AG09309 (cell line): ENCODE results near the gene SPAG7.

Experiments
- DNase-seq: peaks from one replicate; pipeline ENCODE4 v3.0.0-alpha.2; 2010; ENCODE audit warnings: low read depth
- H3K4me3 ChIP-seq: 2 replicates; pipeline ENCODE4 v1.5.1; 2011; ENCODE audit warnings: mild to moderate bottlenecking, low read depth, low read length, moderate library complexity; ENCODE audit not compliant: control insufficient read depth
- CTCF ChIP-seq: IDR thresholded peaks from 2 replicates; pipeline ENCODE4 v1.5.1; 2011; ENCODE audit warnings: mild to moderate bottlenecking, low read depth, low read length, inconsistent platforms; ENCODE audit not compliant: insufficient read depth, control insufficient read depth; ENCODE audit errors: missing control alignments

Gene SPAG7

DNA sequence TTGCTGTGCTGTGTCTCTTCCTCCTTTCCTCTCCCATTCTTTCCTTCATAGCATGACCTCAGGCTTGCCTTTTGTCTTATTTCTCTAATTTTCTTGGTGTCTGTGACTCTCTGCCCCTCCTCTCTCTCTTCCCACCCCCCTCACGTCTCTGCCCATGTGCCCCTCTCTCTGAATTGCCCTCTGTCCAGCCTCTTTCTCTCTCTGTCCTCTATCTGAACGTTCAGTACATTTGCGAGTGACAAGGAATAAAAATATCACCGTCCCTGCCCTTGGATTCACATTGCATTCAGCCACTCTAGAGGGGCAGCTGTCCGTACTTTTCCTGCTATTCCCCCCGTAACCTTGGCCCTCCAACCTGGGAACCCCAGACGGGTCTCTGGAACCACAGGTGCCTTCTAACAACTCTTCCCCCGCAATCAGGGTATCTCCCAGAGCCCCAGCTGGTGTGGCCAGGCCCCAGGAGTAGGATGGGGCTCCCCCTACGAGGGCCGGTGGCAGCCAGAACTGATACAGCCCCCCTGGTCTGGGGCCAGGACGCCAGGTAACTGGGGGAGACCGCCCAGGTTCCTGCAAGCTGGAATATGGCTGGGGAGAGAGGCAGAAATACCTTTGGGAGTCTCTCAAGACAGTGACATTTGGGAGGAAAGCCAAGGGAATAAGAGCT lies 31.9 kb upstream of the SPAG7 start:
- DNase-seq = no peak
- peak overlapping the region; percentile 100 for H3K4me3 ChIP-seq
- TF ChIP-seq CTCF = no peak

GRCh38 chr17:4998732-4999429 lies 31.3 kb upstream of the SPAG7 start:
- peak overlapping the region; percentile 100 for H3K4me3 ChIP-seq
- TF ChIP-seq CTCF = no peak
- DNase-seq = no peak

- no peak for DNase-seq
- peak overlapping the region; percentile 100 for H3K4me3 ChIP-seq
- no peak for TF ChIP-seq CTCF
Measured at GRCh38 chr17:4998027-4998731, 30.6 kb upstream of the SPAG7 start.

DNA sequence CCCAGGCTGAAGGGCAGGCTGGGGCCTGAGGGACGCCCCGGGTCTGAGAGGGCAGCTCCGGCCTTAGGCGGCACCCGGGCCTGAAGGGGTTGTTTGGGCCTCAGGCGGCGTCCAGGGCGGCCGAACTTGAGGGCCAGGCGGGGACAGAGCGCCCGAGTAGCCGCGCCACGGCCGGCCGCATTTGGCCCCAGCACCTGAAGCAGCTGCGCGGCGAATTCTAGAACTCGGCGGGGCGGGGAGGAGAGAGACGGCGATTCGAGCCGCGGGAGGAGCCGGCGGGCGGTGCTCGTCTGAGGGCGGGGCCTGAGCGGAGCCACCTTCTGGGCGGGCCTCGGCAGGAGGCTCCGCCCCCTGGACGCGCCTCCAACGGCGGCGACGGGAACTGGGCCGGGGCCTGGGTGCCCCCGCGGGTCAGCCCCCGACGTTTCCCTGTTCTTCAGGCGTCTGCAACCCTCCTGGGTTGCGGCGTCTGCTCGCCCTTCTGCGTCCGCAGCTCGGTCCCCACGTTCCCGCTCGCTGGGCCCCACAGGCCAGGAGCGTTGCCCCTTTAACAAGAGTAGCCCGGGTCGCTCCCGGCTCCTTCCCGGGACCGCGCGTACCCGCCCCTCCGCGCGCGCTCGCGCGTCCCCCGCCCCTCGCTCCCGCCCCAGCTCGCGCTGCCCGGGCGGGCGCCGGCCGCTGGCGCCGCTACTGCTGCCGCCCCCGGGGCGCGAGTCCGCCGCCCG lies 29.8 kb upstream of the SPAG7 start, which contains the start of the genes INCA1 and KIF1C:
Gene INCA1, minus strand, starts transcription at position 221 of the 725 bp plus-strand sequence. CDS start 3,085 bp downstream, outside the sequence.
Gene KIF1C, plus strand, starts transcription at position 649 of the 725 bp plus-strand sequence. CDS start 2,297 bp downstream, outside the sequence.
- peak; percentile 51 for DNase-seq
- no peak for TF ChIP-seq CTCF
- H3K4me3 ChIP-seq = peak within 1 kb of the TSS; percentile 100

DNA sequence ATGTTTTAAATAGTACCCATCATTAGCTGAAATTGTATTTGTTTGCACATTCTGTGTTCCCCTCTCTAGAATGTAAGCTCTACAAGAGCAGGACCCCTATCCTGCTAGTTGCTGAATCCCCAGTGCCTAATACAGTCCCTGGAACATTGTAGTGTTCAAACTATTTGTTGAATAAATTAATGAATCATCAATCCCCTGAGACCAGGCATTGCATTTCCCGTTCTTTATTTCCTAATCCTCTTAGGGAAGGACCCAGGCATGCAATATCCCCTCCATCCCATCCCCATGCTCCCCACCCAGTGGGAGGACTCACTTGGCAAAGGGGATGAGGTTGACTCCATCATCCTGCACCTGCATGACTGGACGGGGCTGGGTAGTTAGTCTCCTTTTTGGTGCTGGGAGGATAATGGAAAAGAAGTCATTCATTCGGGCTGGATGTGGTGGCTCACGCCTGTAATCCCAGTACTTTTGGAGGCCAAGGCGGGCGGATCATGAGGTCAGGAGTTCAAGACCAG lies 26.5 kb upstream of the SPAG7 start:
- TF ChIP-seq CTCF = no peak
- no peak for DNase-seq
- H3K4me3 ChIP-seq = no peak overlapping the region
